ENCODE data around the gene COQ8B. TPM values are rescaled to one million over a fixed set of nuclear protein-coding genes. Genes with fewer than 3 reads are reported as not detected.

COQ8B gene
- total RNA-seq, 1 donor from 2014 or later, result 49.9 TPM

DNA sequence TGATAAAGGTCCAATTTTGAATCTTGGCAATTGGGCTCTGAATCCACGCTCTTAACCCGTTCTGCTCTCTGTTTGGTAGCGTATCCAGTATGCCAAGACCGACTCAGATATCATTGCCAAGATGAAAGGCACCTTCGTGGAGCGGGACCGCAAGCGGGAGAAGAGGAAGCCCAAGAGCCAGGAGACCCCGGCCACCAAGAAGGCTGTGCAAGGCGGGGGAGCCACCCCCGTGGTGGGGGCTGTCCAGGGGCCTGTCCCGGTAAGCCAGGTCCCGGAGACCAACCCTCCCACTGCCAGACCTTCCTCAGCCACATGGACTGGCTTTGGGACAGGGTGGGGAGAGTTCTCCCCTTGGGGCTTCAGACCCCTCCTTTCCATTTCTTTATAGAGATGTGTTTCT lies 42.7 kb upstream of the COQ8B start:
- Mint-ChIP-seq H3K27ac (ENCODE audit: unreplicated experiment) (no peak overlapping the region), H3K36me3 (ENCODE audit: unreplicated experiment) (peaks cover 16% of the 10 kb centered on the region), H3K4me3 (ENCODE audit: unreplicated experiment) (no peak overlapping the region), H3K27me3 (ENCODE audit: unreplicated experiment) (peaks cover 5% of the 10 kb centered on the region), H3K9me3 (ENCODE audit: unreplicated experiment) (peaks cover 8% of the 10 kb centered on the region), H3K4me1 (ENCODE audit: low read depth, unreplicated experiment) (peaks cover 5% of the 10 kb centered on the region)
- TF ChIP-seq, protein P1, sequence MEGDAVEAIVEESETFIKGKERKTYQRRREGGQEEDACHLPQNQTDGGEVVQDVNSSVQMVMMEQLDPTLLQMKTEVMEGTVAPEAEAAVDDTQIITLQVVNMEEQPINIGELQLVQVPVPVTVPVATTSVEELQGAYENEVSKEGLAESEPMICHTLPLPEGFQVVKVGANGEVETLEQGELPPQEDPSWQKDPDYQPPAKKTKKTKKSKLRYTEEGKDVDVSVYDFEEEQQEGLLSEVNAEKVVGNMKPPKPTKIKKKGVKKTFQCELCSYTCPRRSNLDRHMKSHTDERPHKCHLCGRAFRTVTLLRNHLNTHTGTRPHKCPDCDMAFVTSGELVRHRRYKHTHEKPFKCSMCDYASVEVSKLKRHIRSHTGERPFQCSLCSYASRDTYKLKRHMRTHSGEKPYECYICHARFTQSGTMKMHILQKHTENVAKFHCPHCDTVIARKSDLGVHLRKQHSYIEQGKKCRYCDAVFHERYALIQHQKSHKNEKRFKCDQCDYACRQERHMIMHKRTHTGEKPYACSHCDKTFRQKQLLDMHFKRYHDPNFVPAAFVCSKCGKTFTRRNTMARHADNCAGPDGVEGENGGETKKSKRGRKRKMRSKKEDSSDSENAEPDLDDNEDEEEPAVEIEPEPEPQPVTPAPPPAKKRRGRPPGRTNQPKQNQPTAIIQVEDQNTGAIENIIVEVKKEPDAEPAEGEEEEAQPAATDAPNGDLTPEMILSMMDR (IDR thresholded peaks at IDR 0.05; ENCODE audit: partially characterized antibody, unreplicated experiment), result no peak
- DNase-seq, result no peak

DNA sequence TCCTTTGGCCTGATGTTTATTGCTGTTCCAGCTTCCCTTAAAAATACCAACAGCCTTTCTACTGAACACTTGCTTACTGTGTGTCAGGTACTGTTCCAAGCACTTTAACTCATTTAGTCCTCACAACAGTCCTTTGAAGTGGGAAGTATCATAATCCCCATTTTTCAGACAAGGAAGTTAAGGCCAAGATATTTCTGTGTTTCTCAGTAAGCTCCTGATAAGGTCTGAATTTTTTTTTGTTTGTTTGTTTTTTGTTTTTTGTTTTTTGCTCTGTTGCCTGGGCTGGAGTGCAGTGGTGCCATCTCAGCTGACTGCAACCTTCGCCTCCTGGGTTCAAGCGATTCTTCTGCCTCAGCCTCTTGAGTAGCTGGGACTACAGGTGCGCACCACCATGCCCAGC lies 41.8 kb upstream of the COQ8B start:
- H3K9me3 Mint-ChIP-seq (ENCODE audit: unreplicated experiment), result peaks cover 8% of the 10 kb centered on the region
- peaks cover 8% of the 10 kb centered on the region for H3K4me1 Mint-ChIP-seq (ENCODE audit: low read depth, unreplicated experiment)
- no peak overlapping the region for H3K27ac Mint-ChIP-seq (ENCODE audit: unreplicated experiment)
- TF ChIP-seq, protein P1 (IDR thresholded peaks at IDR 0.05; ENCODE audit: partially characterized antibody, unreplicated experiment), result no peak
- peaks cover 2% of the 10 kb centered on the region for H3K27me3 Mint-ChIP-seq (ENCODE audit: unreplicated experiment)
- no peak overlapping the region for H3K4me3 Mint-ChIP-seq (ENCODE audit: unreplicated experiment)
- H3K36me3 Mint-ChIP-seq (ENCODE audit: unreplicated experiment), result peaks cover 9% of the 10 kb centered on the region
- DNase-seq, result no peak

DNA sequence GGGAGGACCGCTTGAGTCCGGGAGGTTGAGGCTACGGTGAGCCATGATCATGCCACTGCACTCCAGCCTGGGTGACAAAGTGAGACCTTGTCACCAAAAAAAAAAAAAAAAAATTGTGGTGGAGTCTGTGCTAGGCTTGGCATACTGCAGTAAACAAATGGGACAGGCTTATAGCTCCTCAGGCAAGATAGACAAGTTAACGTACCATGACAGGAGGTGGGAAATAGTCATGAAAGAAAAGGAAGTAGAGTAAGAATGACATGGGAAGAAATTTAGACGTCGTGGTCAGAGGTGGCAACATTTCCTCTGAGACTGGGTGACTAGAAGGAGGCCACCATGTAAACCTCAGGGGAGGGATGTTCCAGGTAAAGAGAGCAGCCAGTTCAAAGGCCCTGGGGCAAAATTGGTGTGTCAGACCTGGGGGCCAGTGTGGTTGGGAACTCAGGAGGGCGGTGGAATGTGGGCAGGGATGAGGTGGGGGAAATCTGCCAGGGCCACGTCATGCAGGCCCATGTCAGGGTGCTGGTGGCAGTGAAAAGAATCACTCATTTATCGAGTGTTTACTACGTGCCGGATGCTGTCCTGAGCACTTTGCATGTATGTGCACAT lies 39.9 kb upstream of the COQ8B start:
- TF ChIP-seq, protein P1 (IDR thresholded peaks at IDR 0.05; ENCODE audit: partially characterized antibody, unreplicated experiment), result no peak
- H3K27me3 Mint-ChIP-seq (ENCODE audit: unreplicated experiment), result peaks cover 2% of the 10 kb centered on the region
- H3K4me1 Mint-ChIP-seq (ENCODE audit: low read depth, unreplicated experiment), result peaks cover 9% of the 10 kb centered on the region
- peaks cover 8% of the 10 kb centered on the region for H3K9me3 Mint-ChIP-seq (ENCODE audit: unreplicated experiment)
- H3K36me3 Mint-ChIP-seq (ENCODE audit: unreplicated experiment), result peaks cover 4% of the 10 kb centered on the region
- DNase-seq, result no peak
- no peak overlapping the region for H3K27ac Mint-ChIP-seq (ENCODE audit: unreplicated experiment)
- H3K4me3 Mint-ChIP-seq (ENCODE audit: unreplicated experiment), result no peak overlapping the region

GRCh38 chr19:40755791-40756190 lies 39.1 kb upstream of the COQ8B start:
- Mint-ChIP-seq H3K27ac (ENCODE audit: unreplicated experiment) (no peak overlapping the region), H3K36me3 (ENCODE audit: unreplicated experiment) (peaks cover 4% of the 10 kb centered on the region)

GRCh38 chr19:40755248-40755624 lies 38.5 kb upstream of the COQ8B start:
- H3K9me3 Mint-ChIP-seq (ENCODE audit: unreplicated experiment), result peaks cover 12% of the 10 kb centered on the region
- peaks cover 10% of the 10 kb centered on the region for H3K4me1 Mint-ChIP-seq (ENCODE audit: low read depth, unreplicated experiment)
- no peak overlapping the region for H3K4me3 Mint-ChIP-seq (ENCODE audit: unreplicated experiment)

More at GRCh38 chr19:40755791-40756190, 39.1 kb upstream of the COQ8B start:
- DNase-seq, result no peak
- peaks cover 5% of the 10 kb centered on the region for H3K27me3 Mint-ChIP-seq (ENCODE audit: unreplicated experiment)
- TF ChIP-seq, protein P1 (IDR thresholded peaks at IDR 0.05; ENCODE audit: partially characterized antibody, unreplicated experiment), result no peak
- H3K4me1 Mint-ChIP-seq (ENCODE audit: low read depth, unreplicated experiment), result peaks cover 9% of the 10 kb centered on the region
- peaks cover 10% of the 10 kb centered on the region for H3K9me3 Mint-ChIP-seq (ENCODE audit: unreplicated experiment)
- H3K4me3 Mint-ChIP-seq (ENCODE audit: unreplicated experiment), result no peak overlapping the region

More at GRCh38 chr19:40755248-40755624, 38.5 kb upstream of the COQ8B start:
- TF ChIP-seq, protein P1 (IDR thresholded peaks at IDR 0.05; ENCODE audit: partially characterized antibody, unreplicated experiment), result no peak
- Mint-ChIP-seq H3K27ac (ENCODE audit: unreplicated experiment) (no peak overlapping the region), H3K36me3 (ENCODE audit: unreplicated experiment) (peaks cover 4% of the 10 kb centered on the region), H3K27me3 (ENCODE audit: unreplicated experiment) (peaks cover 7% of the 10 kb centered on the region)
- no peak for DNase-seq
